ENCODE data around the gene CHGA. TPM values are rescaled to one million over a fixed set of nuclear protein-coding genes. Genes with fewer than 3 reads are reported as not detected.

Gene CHGA
- total RNA-seq, 1 donor from 2014 or later = not detected

DNA sequence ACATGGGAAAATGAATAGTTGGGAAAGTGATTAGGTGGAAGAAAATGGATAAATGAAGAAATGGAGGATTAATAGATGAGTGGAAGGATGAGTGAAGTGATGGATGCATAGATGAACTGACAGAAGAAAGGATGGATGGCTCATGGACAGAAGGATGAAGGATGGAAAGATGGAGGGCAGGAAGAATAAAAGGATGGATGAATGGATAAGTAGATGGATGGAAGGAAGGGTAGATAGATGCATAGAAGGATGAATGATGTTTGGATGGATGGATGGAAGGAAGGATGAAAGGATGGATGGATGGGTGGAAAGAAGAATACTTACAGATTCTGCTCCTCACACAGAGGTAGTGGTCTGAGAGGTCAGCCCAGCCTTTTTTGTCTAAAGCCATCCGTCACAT, 35.8 kb upstream of the CHGA start:
- H3K36me3 Mint-ChIP-seq (ENCODE audit: low read depth) = no peaks in the 10 kb centered on the region
- no peak overlapping the region for H3K4me3 Mint-ChIP-seq (ENCODE audit: unreplicated experiment)
- TF ChIP-seq, protein P1, sequence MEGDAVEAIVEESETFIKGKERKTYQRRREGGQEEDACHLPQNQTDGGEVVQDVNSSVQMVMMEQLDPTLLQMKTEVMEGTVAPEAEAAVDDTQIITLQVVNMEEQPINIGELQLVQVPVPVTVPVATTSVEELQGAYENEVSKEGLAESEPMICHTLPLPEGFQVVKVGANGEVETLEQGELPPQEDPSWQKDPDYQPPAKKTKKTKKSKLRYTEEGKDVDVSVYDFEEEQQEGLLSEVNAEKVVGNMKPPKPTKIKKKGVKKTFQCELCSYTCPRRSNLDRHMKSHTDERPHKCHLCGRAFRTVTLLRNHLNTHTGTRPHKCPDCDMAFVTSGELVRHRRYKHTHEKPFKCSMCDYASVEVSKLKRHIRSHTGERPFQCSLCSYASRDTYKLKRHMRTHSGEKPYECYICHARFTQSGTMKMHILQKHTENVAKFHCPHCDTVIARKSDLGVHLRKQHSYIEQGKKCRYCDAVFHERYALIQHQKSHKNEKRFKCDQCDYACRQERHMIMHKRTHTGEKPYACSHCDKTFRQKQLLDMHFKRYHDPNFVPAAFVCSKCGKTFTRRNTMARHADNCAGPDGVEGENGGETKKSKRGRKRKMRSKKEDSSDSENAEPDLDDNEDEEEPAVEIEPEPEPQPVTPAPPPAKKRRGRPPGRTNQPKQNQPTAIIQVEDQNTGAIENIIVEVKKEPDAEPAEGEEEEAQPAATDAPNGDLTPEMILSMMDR (IDR thresholded peaks at IDR 0.05) = no peak
- H3K4me1 Mint-ChIP-seq (ENCODE audit: low read depth) = no peaks in the 10 kb centered on the region
- DNase-seq (ENCODE audit: low spot score) = no peak
- peaks cover 60% of the 10 kb centered on the region for H3K27me3 Mint-ChIP-seq (ENCODE audit: low read depth)
- H3K27ac Mint-ChIP-seq (ENCODE audit: unreplicated experiment) = no peak overlapping the region
- H3K9me3 Mint-ChIP-seq (ENCODE audit: low read depth) = no peaks in the 10 kb centered on the region

DNA sequence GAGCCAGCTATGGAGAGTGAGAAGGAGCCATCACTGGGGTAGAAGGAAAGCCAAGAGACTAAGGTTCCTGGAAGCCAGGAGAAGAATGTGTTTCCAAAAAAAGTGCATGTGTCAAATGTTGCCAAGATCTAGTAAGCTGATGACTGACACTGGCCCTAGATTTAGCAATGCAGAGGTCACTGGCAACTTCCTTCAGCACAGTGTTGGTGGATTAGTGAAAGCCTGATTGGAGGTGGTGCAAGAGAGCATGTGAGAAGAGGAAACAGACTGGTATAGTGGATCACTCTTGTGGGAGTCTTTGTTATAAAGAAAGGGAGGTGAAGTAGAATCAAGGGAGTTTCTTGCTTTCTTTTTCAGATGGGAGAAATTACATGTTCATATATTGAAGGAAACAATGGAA, 34.1 kb upstream of the CHGA start:
- no peak for DNase-seq (ENCODE audit: low spot score)
- H3K4me1 Mint-ChIP-seq (ENCODE audit: low read depth) = no peaks in the 10 kb centered on the region

DNA sequence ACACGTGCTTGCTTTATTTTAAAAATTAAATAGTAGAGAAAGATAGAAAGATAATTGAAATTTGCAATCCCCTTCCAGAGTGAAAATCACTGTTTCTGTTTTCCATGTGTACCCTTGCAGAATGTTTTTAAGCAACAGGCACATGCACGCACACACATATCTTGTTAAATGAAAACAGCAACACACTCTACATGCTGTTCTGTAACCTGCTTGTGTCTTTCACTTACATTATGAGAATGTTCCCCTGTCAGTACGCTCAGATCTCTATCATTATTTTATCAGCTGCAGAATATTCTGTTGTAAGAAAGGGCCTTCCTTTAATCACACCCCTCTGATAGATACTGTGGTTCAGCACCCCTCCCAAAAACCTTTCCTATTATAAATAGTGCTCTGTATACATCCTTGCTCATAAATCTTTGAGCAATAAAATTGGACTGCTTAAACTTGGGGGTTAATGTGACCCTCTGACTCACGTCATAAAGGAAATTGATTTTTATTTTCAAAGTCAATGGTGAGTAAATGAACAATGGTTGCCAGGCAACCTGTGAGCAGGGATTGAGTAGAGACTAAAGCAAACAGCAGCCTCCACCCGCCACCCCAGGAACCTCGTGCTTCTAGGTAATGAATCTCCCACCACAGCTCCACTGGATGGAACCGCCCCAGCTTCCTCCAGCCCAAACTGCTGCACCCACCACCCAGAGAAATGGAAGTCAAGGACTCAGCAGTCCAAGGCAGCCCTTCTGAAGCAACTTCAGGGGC, 31.9 kb upstream of the CHGA start:
- TF ChIP-seq, protein P1 (IDR thresholded peaks at IDR 0.05) = no peak
- Mint-ChIP-seq H3K27ac (ENCODE audit: unreplicated experiment) (no peak overlapping the region), H3K27me3 (ENCODE audit: low read depth) (peaks cover 55% of the 10 kb centered on the region), H3K4me1 (ENCODE audit: low read depth) (no peaks in the 10 kb centered on the region), H3K4me3 (ENCODE audit: unreplicated experiment) (no peak overlapping the region), H3K9me3 (ENCODE audit: low read depth) (peaks cover 17% of the 10 kb centered on the region), H3K36me3 (ENCODE audit: low read depth) (peaks cover 3% of the 10 kb centered on the region)
- no peak for DNase-seq (ENCODE audit: low spot score)

More for the DNA sequence above, 34.1 kb upstream of the CHGA start:
- H3K27me3 Mint-ChIP-seq (ENCODE audit: low read depth) = peaks cover 70% of the 10 kb centered on the region
- H3K4me3 Mint-ChIP-seq (ENCODE audit: unreplicated experiment) = no peak overlapping the region
- TF ChIP-seq, protein P1 (IDR thresholded peaks at IDR 0.05) = no peak
- H3K36me3 Mint-ChIP-seq (ENCODE audit: low read depth) = peaks cover 3% of the 10 kb centered on the region
- no peak overlapping the region for H3K27ac Mint-ChIP-seq (ENCODE audit: unreplicated experiment)
- H3K9me3 Mint-ChIP-seq (ENCODE audit: low read depth) = peaks cover 13% of the 10 kb centered on the region

DNA sequence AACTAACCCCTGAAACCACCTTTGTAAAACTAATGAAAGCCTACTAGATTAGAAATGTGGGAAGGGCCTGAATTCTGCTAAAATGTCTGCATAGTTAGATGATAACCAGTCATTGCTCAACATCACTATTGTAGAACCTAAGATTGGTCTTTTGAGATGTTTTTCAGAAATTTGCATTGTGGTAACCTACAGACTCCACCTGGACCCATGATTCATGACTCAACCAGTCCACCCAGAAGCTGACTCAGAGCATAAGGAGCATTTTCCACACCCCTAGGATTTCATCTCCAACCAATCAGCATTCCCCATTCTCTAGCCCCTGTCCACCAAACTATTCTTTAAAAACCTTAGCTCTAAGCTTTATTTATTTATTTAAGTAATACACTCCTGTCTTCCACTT, 30.4 kb upstream of the CHGA start:
- no peaks in the 10 kb centered on the region for H3K4me1 Mint-ChIP-seq (ENCODE audit: low read depth)
- no peak overlapping the region for H3K4me3 Mint-ChIP-seq (ENCODE audit: unreplicated experiment)
- H3K36me3 Mint-ChIP-seq (ENCODE audit: low read depth) = peaks cover 3% of the 10 kb centered on the region
- H3K27me3 Mint-ChIP-seq (ENCODE audit: low read depth) = peaks cover 52% of the 10 kb centered on the region
- peaks cover 17% of the 10 kb centered on the region for H3K9me3 Mint-ChIP-seq (ENCODE audit: low read depth)
- TF ChIP-seq, protein P1 (IDR thresholded peaks at IDR 0.05) = no peak
- DNase-seq (ENCODE audit: low spot score) = no peak
- no peak overlapping the region for H3K27ac Mint-ChIP-seq (ENCODE audit: unreplicated experiment)

DNA sequence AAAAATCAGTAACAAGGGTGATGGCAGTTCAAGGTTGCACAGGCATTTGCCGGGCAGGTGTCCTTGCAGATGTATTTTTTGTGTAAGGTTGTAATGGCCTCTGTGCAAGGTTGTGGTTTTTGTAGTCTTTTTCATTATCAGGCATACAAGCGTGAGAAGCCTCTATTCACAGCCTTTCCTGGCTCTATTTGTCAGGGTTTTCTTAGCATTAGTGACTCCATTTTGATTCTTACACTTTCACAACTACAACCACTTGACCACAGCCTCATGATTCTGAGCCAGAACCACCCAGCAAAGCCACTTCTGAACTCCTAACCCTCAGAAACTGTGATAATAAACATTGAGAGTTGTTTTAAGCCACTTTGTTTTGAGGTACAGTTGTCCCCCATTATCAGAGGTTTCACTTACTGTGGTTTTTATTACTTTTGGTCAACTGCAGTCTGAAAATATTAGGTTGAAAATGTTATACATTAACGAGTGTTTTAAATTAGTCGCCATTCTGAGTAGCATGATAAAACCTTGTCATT, 27.5 kb upstream of the CHGA start:
- Mint-ChIP-seq H3K9me3 (ENCODE audit: low read depth) (peaks cover 17% of the 10 kb centered on the region), H3K4me1 (ENCODE audit: low read depth) (no peaks in the 10 kb centered on the region), H3K4me3 (ENCODE audit: unreplicated experiment) (no peak overlapping the region), H3K36me3 (ENCODE audit: low read depth) (peaks cover 3% of the 10 kb centered on the region), H3K27me3 (ENCODE audit: low read depth) (peaks cover 37% of the 10 kb centered on the region), H3K27ac (ENCODE audit: unreplicated experiment) (no peak overlapping the region)
- TF ChIP-seq, protein P1 (IDR thresholded peaks at IDR 0.05) = no peak
- no peak for DNase-seq (ENCODE audit: low spot score)
